ENCODE data around the gene MXI1.

GRCh38 chr10:110217662-110218008, 10.2 kb downstream of the MXI1 start:
- TF ChIP-seq, protein P1, sequence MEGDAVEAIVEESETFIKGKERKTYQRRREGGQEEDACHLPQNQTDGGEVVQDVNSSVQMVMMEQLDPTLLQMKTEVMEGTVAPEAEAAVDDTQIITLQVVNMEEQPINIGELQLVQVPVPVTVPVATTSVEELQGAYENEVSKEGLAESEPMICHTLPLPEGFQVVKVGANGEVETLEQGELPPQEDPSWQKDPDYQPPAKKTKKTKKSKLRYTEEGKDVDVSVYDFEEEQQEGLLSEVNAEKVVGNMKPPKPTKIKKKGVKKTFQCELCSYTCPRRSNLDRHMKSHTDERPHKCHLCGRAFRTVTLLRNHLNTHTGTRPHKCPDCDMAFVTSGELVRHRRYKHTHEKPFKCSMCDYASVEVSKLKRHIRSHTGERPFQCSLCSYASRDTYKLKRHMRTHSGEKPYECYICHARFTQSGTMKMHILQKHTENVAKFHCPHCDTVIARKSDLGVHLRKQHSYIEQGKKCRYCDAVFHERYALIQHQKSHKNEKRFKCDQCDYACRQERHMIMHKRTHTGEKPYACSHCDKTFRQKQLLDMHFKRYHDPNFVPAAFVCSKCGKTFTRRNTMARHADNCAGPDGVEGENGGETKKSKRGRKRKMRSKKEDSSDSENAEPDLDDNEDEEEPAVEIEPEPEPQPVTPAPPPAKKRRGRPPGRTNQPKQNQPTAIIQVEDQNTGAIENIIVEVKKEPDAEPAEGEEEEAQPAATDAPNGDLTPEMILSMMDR (IDR thresholded peaks at IDR 0.05): no peak
- TF ChIP-seq POLR2A (IDR thresholded peaks at IDR 0.05): no peak
